Vagina (tissue), 2 donors: ENCODE data around the gene MFAP5.

ENCODE experiments used
- CTCF ChIP-seq, 3 experiments: fragments of 450-650 bp in 2 of 3; fragments of 200-600 bp in 1 of 3; sonication (generic) in 1 of 3; IDR thresholded peaks; one replicate each; pipeline ENCODE4 v1.5.1; 2017 to 2019; ENCODE audit warnings: antibody characterized with exemption in 3 of 3, mild to moderate bottlenecking in 2 of 3, moderate library complexity in 2 of 3
- POLR2A ChIP-seq, 2 donors: fragments of 450-650 bp; IDR thresholded peaks; one replicate each; pipeline ENCODE4 v1.6.1; 2017; ENCODE audit warnings: antibody characterized with exemption in 2 of 2, mild to moderate bottlenecking in 2 of 2, moderate library complexity in 2 of 2

- TF ChIP-seq CTCF (IDR thresholded peaks at IDR 0.05) (no peak), POLR2A (IDR thresholded peaks at IDR 0.05) (no peak)
Observed at GRCh38 chr12:8615206-8615605, 47.4 kb downstream of the MFAP5 start.
